Erythroblast (primary cell): ENCODE measurements around the gene ZNF385C.

ENCODE experiments used
- GATA1 ChIP-seq: IDR thresholded peaks from 2 replicates; pipeline ENCODE4 v1.6.1; 2011; ENCODE audit warnings: low read depth, mild to moderate bottlenecking, control low read depth, low read length, moderate library complexity
- POLR2A ChIP-seq: IDR thresholded peaks from 2 replicates; pipeline ENCODE4 v1.6.1; 2011; ENCODE audit warnings: mild to moderate bottlenecking, low read length

DNA sequence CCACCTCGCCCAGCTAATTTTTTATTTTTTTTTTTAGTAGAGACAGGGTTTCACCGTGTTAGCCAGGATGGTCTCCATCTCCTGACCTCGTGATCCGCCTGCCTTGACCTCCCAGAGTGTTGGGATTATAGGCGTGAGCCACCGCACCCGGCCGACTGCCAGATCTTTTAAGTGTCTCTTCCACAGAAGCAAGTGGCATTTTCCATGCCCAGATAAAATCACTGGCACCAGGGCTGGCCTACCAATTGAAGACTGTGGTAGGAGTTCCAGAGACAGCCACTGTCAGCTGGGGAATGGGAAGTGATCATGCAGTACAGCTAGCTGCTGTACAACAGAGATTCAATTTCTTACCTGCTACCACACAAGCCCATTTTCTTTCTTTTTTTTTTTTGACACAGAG, 113.8 kb downstream of the ZNF385C start:
- TF ChIP-seq POLR2A, result no peak
- no peak for TF ChIP-seq GATA1
